Kidney tubule cell (primary cell): ENCODE results near the gene LGALS3.

Source experiments
- DNase-seq: peaks from one replicate; pipeline ENCODE4 v3.0.0-alpha.2; 2018; ENCODE audit warnings: low spot score

Gene LGALS3

GRCh38 chr14:55131370-55132137 is 2.5 kb downstream of the LGALS3 start:
- peak; percentile 25 for DNase-seq

GRCh38 chr14:55133416-55133815 is 4.4 kb downstream of the LGALS3 start:
- peak; percentile 41 for DNase-seq

GRCh38 chr14:55136241-55136640 is 7.2 kb downstream of the LGALS3 start:
- DNase-seq = peak; percentile 44

DNA sequence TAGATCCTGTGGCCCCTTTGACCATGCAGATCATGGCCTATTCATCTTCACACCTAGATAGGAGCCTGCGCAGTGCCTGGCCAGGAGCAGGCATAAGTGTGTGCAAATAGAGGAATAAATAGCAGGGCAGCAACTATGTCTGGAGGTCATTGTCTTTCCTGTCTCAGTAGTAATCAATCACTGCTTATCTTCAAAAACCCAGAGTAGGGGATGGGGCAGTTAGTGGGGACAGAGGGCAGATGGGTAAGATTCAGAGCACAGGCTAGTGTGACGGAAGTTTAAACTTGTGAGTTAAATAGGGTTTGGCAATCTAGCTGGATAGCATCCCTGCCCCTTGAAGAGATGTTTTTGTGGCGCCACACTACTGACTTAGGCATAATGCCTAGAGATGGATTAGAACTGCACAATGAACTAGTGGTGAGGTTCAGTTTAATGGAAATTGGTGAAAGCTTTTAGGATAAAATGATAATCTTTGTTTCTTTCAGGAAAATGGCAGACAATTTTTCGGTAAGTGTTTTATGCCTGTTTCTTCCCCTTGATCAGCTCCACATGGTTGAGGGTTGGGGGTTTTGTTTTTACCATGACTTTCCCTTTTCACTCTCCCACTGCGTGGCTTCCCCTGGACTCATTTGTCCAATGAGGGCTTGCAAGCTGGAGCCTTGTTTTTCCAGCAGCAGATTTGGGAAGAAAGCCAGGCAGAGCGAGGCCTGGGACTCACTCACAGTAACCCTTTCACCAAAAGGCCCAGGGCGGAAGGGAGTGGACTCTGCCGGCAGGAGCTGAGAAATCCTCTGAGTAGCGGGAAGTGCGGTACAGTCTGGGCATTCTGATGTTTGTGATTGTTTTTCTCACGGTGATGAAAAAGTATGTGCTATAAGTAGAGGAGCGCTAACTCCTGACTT is 8.1 kb downstream of the LGALS3 start:
- peak; percentile 18 for DNase-seq

DNA sequence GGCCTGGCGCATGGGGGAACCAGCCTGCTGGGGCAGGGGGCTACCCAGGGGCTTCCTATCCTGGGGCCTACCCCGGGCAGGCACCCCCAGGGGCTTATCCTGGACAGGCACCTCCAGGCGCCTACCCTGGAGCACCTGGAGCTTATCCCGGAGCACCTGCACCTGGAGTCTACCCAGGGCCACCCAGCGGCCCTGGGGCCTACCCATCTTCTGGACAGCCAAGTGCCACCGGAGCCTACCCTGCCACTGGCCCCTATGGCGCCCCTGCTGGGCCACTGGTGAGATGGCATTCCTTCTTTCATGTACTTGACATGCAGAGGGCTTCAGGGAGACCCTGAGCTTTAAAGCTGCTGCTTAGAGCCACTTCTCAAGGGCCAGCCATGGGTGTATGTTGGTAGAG is 9.0 kb downstream of the LGALS3 start:
- no peak for DNase-seq

DNA sequence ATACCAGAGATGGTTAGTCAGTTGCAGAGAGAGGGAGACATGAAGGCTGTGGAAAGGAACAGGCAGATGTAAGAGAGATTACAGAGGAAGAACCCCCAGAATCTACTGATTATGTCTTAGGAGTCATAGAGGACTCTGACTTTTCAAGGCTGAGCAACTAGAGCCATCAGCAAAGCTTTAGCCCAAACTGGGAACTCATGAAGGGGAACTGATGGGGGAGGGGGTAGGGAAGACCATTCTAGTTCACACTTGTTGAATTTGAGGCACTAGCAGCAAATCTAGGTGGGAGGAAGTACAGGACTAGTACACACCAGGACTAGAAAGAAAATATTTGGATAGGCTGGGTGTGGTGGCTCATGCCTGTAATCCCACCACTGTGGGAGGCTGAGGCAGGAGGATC is 10.1 kb downstream of the LGALS3 start:
- DNase-seq = no peak

DNA sequence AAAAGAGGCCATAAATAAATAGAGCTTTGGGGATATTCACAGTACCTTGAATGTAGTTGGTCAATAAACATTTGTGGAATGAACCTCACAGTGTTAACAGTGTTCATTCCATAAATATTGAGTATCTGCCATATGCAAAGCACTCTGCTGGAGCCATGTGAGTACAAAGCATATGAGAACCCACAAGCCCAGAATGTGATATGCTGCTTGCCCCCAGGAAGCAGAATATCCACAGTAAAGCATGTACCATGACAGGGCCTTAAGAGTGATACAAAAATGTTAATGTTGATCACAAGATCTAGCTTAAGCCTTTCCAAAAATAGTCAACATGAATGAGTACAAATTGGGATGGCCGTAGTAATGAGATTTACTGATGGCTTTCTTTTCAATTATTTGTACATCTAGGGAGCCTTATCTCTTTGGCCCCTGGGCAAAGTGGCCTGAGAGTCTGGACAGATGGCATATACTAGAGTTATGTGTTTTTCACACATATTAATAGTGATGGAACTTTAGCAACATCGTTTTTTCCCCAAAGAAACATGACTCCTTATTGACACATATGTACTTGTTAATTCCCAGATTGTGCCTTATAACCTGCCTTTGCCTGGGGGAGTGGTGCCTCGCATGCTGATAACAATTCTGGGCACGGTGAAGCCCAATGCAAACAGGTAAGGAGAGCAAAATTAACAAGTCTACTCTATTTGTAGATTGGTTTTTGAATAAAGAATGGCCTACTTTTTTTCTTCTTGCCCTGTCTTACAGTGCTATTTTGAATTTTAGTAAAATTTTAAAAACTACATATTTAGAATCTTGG is 10.9 kb downstream of the LGALS3 start:
- DNase-seq = no peak

DNA sequence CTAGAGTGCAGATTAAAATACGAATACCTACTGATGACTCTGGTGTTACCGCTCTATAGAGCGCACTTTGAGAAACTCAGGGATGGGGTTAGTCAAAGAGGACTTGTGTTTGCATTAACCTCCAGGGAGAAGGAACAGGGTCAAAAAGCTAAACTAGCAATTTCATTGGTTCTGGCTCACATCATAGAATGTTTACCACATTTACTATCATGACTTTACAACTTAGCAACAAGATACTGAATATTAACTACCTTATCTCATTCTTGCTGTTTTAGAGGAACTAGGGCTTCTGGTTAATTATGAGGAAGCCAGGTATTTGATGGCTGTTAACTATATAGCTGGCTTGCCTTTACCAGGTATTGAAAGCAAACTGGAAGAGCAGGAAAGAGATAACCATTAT is 12.8 kb downstream of the LGALS3 start:
- DNase-seq = no peak

DNA sequence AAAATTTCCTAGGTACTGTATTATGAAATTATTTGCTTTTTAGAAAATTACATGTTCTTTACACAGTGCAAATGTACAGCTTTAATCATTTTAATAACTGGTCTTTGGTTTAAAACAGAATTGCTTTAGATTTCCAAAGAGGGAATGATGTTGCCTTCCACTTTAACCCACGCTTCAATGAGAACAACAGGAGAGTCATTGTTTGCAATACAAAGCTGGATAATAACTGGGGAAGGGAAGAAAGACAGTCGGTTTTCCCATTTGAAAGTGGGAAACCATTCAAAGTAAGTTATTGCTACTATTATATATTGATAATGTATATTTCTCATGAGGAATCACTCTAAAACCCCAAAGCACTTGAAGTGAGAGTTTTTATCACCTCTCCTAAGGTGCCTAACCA is 13.4 kb downstream of the LGALS3 start:
- DNase-seq = no peak

- DNase-seq = no peak
Measured at GRCh38 chr14:55146425-55146824, 17.4 kb downstream of the LGALS3 start.

DNA sequence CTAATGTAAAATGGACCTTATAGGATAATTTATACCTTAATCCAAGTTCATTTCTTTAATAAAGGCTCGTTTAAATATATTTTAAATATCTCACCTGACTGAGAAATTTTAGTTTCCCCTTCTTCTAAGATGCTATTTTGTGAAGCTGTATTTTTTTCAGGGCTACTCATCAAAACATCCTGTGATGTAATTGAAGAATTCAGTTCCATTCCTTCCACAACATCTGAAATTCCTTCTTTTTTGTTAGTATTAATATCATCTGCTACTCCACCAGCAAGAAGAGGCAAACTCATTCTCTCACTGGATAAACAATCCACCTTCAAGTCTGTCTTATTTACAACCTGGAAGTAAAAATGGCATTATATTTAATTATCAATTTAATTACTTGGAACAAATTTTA is 22.5 kb downstream of the LGALS3 start:
- DNase-seq = no peak

DNA sequence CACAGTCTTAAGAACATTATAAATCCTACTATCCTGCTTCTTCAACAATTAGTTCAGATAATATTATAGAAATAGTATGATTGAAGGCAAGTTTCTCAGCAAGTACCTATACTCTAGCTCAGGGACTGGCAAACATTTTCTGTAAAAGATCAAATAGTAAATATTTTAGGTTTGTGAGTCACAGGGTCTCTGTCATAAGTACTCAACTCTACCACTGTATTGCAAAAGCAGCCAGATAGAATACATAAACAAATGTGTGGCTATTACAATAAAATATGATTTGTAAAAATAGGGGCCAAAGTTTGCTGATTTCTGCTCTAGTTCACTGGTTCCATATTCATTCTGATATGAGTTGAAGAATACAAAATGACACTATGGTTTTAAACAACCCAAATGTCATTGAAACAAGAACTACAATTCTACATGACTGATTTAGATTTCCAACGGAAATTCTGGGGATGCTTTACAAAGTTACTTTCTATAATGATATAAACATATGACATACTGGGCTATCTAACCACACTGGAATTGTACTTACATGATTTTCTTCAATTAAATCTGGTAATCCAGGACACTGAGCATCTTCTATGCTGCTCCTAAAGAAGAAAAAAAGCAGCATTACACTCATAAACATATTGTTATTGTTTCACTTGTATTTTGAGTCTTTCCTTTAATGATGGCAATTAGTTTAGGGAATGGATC is 23.2 kb downstream of the LGALS3 start:
- DNase-seq = no peak

DNA sequence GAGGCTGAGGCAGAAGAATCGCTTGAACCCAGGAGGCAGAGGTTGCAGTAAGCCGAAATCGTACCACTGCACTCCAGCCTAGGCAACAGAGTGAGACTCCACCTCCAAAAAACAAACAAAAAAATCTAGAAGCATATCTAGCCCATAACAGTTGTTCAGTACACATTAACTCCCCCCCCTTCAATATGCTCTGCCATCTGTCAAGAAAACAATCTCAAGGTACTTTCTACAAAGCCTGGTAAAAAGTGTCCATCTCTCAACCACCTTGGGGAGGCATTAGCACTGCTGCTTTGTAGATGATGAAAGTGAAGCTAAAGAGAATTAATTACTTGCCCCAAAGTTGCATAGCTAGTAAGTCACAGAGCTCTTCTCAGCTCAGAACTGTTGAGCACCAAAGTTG is 24.9 kb downstream of the LGALS3 start:
- no peak for DNase-seq

GRCh38 chr14:55157080-55157479 is 28.0 kb downstream of the LGALS3 start:
- no peak for DNase-seq

GRCh38 chr14:55158412-55158811 is 29.4 kb downstream of the LGALS3 start:
- DNase-seq = no peak

GRCh38 chr14:55160989-55161388 is 31.9 kb downstream of the LGALS3 start:
- DNase-seq = peak; percentile 43

GRCh38 chr14:55170526-55170925 is 41.5 kb downstream of the LGALS3 start:
- DNase-seq = no peak

DNA sequence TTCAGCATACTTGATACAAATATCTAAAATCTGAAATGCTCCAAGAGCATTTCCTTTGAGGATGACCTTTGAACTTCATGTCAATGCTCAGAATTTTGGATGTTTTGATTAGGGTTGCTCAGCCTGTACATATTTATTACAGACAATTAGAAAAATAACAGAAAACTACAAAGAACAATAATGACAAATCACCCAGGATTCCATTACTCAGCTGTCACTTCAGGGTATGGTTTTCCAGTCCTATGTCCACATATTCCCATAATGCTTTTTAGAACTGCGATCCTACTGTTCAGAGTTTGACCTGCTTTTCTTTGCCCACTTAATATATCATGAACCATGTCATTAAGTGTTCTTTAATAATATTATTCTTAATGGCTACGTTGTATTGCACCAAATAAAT is 51.0 kb downstream of the LGALS3 start:
- DNase-seq = no peak

- peak; percentile 46 for DNase-seq
Measured at GRCh38 chr14:55180434-55180833, 51.4 kb downstream of the LGALS3 start.

DNA sequence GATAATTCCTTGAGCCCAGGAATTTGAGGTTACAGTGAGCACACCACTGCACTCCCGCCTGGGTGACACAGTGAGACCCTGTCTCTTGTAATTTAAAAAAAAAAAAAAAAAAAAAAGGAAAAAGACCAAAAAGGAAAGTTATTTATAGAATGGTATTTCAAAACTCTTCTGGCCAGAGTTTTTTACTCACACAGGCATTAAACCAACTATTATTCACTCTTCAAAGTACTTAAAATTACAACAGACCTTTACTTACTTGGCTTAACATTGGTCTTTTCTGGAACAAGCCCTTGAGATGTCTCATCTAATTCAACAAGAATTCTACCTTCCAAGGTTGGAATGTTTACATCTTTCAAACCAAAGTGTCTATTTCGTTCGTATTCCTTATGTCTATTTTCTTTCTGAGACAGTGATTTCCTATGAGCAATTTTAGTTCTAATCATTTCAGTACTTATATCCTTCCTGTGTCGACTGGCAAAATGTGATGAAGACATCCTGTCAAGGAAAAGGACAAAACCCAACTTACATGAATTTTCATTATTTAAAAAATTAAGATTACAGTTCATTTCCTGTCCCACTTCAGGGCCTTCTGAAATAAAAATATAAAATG is 59.7 kb downstream of the LGALS3 start:
- DNase-seq = no peak

GRCh38 chr14:55190906-55191202 is 61.8 kb downstream of the LGALS3 start:
- no peak for DNase-seq
